BLaER1 (cell line): ENCODE results near the gene ACTR2.
"Not testable (repeated sequence)": the region's sequence is repeated elsewhere in the genome, so short reads cannot be mapped to it uniquely, and the experiment has no call there.

Experiments used
- H3K27ac ChIP-seq: shearing (Covaris generic); formaldehyde crosslinking; 2 replicates; pipeline ENCODE4 v1.8.1; 2022
- H3K27me3 ChIP-seq: shearing (Covaris generic); formaldehyde crosslinking; 2 replicates; pipeline ENCODE4 v1.8.1; 2022
- H3K36me3 ChIP-seq: shearing (Covaris generic); formaldehyde crosslinking; 2 replicates; pipeline ENCODE4 v1.8.1; 2022
- H3K4me1 ChIP-seq: shearing (Covaris generic); formaldehyde crosslinking; 2 replicates; pipeline ENCODE4 v1.8.1; 2022
- H3K4me2 ChIP-seq: shearing (Covaris generic); formaldehyde crosslinking; 2 replicates; pipeline ENCODE4 v1.8.1; 2022
- H3K4me3 ChIP-seq: shearing (Covaris generic); formaldehyde crosslinking; 2 replicates; pipeline ENCODE4 v1.8.1; 2022
- H3K9ac ChIP-seq: shearing (Covaris generic); formaldehyde crosslinking; 2 replicates; pipeline ENCODE4 v1.8.1; 2022
- H3K9me3 ChIP-seq: shearing (Covaris generic); formaldehyde crosslinking; 2 replicates; pipeline ENCODE4 v1.8.1; 2022
- H4K20me1 ChIP-seq: shearing (Covaris generic); formaldehyde crosslinking; 2 replicates; pipeline ENCODE4 v1.8.1; 2022
- Cebpa-rat ChIP-seq: shearing (Covaris generic); IDR thresholded peaks from 2 replicates; pipeline ENCODE4 v1.8.1; 2022

ACTR2 gene

GRCh38 chr2:65227456-65228262, at the start of gene ACTR2:
ACTR2 (plus strand) TSS chr2:65227831; CDS start chr2:65227910, 79 bp downstream.
- TF ChIP-seq Cebpa-rat, result no peak
- no peaks in the 10 kb centered on the region for H3K9me3 ChIP-seq
- H3K4me3 ChIP-seq, result peak within 1 kb of the TSS; percentile 97
- H3K27ac ChIP-seq, result peak within 1 kb of the TSS; percentile 98
- H3K9ac ChIP-seq, result peak within 1 kb of the TSS; percentile 98
- no peaks in the 10 kb centered on the region for H3K27me3 ChIP-seq
- peaks cover 49% of the 10 kb centered on the region for H3K4me1 ChIP-seq
- peaks cover 19% of the 10 kb centered on the region for H3K36me3 ChIP-seq
- H4K20me1 ChIP-seq, result peaks cover 44% of the 10 kb centered on the region
- H3K4me2 ChIP-seq, result peak within 1 kb of the TSS; percentile 96

GRCh38 chr2:65182570-65182969, 45.1 kb upstream of the ACTR2 start:
- no peak for TF ChIP-seq Cebpa-rat

GRCh38 chr2:65183406-65183805, 44.2 kb upstream of the ACTR2 start:
- not testable (repeated sequence) for H4K20me1 ChIP-seq, H3K4me3 ChIP-seq, H3K9me3 ChIP-seq, H3K4me1 ChIP-seq, H3K4me2 ChIP-seq, H3K27me3 ChIP-seq, H3K27ac ChIP-seq, H3K9ac ChIP-seq, H3K36me3 ChIP-seq

More at GRCh38 chr2:65182570-65182969, 45.1 kb upstream of the ACTR2 start:
- H3K9me3 ChIP-seq, result no peaks in the 10 kb centered on the region
- H3K9ac ChIP-seq, result no peak overlapping the region
- no peaks in the 10 kb centered on the region; the same call in 1 of the 2 replicates for H3K4me1 ChIP-seq
- H4K20me1 ChIP-seq, result no peaks in the 10 kb centered on the region
- H3K4me2 ChIP-seq, result no peak overlapping the region
- no peak overlapping the region for H3K27ac ChIP-seq
- no peaks in the 10 kb centered on the region for H3K27me3 ChIP-seq
- no peaks in the 10 kb centered on the region for H3K36me3 ChIP-seq
- no peak overlapping the region for H3K4me3 ChIP-seq

GRCh38 chr2:65185012-65185411, 42.6 kb upstream of the ACTR2 start:
- Histone ChIP-seq H3K4me2 (no peak overlapping the region), H3K9ac (no peak overlapping the region), H3K27ac (no peak overlapping the region), H4K20me1 (no peaks in the 10 kb centered on the region), H3K36me3 (no peaks in the 10 kb centered on the region), H3K4me3 (no peak overlapping the region), H3K27me3 (no peaks in the 10 kb centered on the region), H3K9me3 (no peaks in the 10 kb centered on the region), H3K4me1 (no peaks in the 10 kb centered on the region; the same call in 1 of the 2 replicates)
- no peak for TF ChIP-seq Cebpa-rat

- no peak overlapping the region for H3K4me2 ChIP-seq
- H3K4me1 ChIP-seq, result no peaks in the 10 kb centered on the region; the same call in 1 of the 2 replicates
- H3K9me3 ChIP-seq, result no peaks in the 10 kb centered on the region
- no peak for TF ChIP-seq Cebpa-rat
- H4K20me1 ChIP-seq, result no peaks in the 10 kb centered on the region
- no peaks in the 10 kb centered on the region for H3K27me3 ChIP-seq
- H3K4me3 ChIP-seq, result no peak overlapping the region
- no peaks in the 10 kb centered on the region for H3K36me3 ChIP-seq
- no peak overlapping the region for H3K27ac ChIP-seq
- no peak overlapping the region for H3K9ac ChIP-seq
Measured at GRCh38 chr2:65186093-65186868, 41.4 kb upstream of the ACTR2 start.

- Histone ChIP-seq H3K4me2 (no peak overlapping the region), H3K9me3 (no peaks in the 10 kb centered on the region), H3K9ac (no peak overlapping the region), H3K4me3 (no peak overlapping the region), H4K20me1 (no peaks in the 10 kb centered on the region), H3K4me1 (no peaks in the 10 kb centered on the region; the same call in 1 of the 2 replicates), H3K27ac (no peak overlapping the region), H3K27me3 (no peaks in the 10 kb centered on the region), H3K36me3 (no peaks in the 10 kb centered on the region)
- TF ChIP-seq Cebpa-rat, result no peak
Measured at GRCh38 chr2:65186872-65187851, 40.5 kb upstream of the ACTR2 start.

- H3K27me3 ChIP-seq, result no peaks in the 10 kb centered on the region
- H3K27ac ChIP-seq, result no peak overlapping the region
- no peak overlapping the region for H3K4me2 ChIP-seq
- H3K4me3 ChIP-seq, result no peak overlapping the region
- TF ChIP-seq Cebpa-rat, result no peak
- H3K36me3 ChIP-seq, result no peaks in the 10 kb centered on the region
- no peaks in the 10 kb centered on the region for H4K20me1 ChIP-seq
- no peaks in the 10 kb centered on the region for H3K9me3 ChIP-seq
- no peaks in the 10 kb centered on the region for H3K4me1 ChIP-seq
- no peak overlapping the region for H3K9ac ChIP-seq
Measured at GRCh38 chr2:65193446-65193845, 34.2 kb upstream of the ACTR2 start.

GRCh38 chr2:65198737-65199136, 28.9 kb upstream of the ACTR2 start:
- TF ChIP-seq Cebpa-rat, result no peak
- H3K36me3 ChIP-seq, result no peaks in the 10 kb centered on the region
- H3K9ac ChIP-seq, result no peak overlapping the region
- H3K27ac ChIP-seq, result no peak overlapping the region
- H3K4me2 ChIP-seq, result no peak overlapping the region
- no peaks in the 10 kb centered on the region for H4K20me1 ChIP-seq
- no peaks in the 10 kb centered on the region for H3K9me3 ChIP-seq
- H3K4me1 ChIP-seq, result no peaks in the 10 kb centered on the region
- no peaks in the 10 kb centered on the region for H3K27me3 ChIP-seq
- H3K4me3 ChIP-seq, result no peak overlapping the region

GRCh38 chr2:65199166-65199565, 28.5 kb upstream of the ACTR2 start:
- TF ChIP-seq Cebpa-rat, result no peak
- Histone ChIP-seq H3K9ac (no peak overlapping the region), H3K4me2 (no peak overlapping the region), H3K4me1 (no peaks in the 10 kb centered on the region), H3K27me3 (no peaks in the 10 kb centered on the region), H3K27ac (no peak overlapping the region), H3K9me3 (no peaks in the 10 kb centered on the region), H4K20me1 (no peaks in the 10 kb centered on the region), H3K36me3 (no peaks in the 10 kb centered on the region), H3K4me3 (no peak overlapping the region)
